ENCODE results near the gene NME7.

- TF ChIP-seq CTCF (IDR thresholded peaks at IDR 0.05; ENCODE audit: low read depth, low read length) (no peak), EZH2phosphoT487 (IDR thresholded peaks at IDR 0.05; ENCODE audit: low read depth) (no peak)
Observed at GRCh38 chr1:169240449-169241232, 127.0 kb downstream of the NME7 start.

All from OCI-LY3 (cell line).